GM06990 (cell line): ENCODE data around the gene JPH3.
A peak's percentile ranks its signal among the peaks of the same experiment; 100 is the strongest.

Experiments
- DNase-seq: peaks from one replicate; pipeline ENCODE4 v3.0.0-alpha.2; 2011; ENCODE audit not compliant: insufficient read length; ENCODE audit errors: extremely low read depth
- H3K27me3 ChIP-seq: replicated peaks from 2 replicates; pipeline ENCODE4 v1.6.0; 2011; ENCODE audit warnings: low read length; ENCODE audit not compliant: control insufficient read depth, insufficient read depth
- H3K36me3 ChIP-seq: 2 replicates; pipeline ENCODE4 v1.5.1; 2011; ENCODE audit warnings: low read length; ENCODE audit not compliant: control insufficient read depth, insufficient read depth
- H3K4me3 ChIP-seq: replicated peaks from 2 replicates; pipeline ENCODE4 v1.5.1; 2011; ENCODE audit warnings: low read depth, mild to moderate bottlenecking, control low read depth, low read length
- CTCF ChIP-seq: IDR thresholded peaks from 2 replicates; pipeline ENCODE4 v1.5.1; 2011; ENCODE audit warnings: low read length, control low read depth, mild to moderate bottlenecking, inconsistent platforms; ENCODE audit not compliant: insufficient read depth, poor library complexity, severe bottlenecking

JPH3 gene

DNA sequence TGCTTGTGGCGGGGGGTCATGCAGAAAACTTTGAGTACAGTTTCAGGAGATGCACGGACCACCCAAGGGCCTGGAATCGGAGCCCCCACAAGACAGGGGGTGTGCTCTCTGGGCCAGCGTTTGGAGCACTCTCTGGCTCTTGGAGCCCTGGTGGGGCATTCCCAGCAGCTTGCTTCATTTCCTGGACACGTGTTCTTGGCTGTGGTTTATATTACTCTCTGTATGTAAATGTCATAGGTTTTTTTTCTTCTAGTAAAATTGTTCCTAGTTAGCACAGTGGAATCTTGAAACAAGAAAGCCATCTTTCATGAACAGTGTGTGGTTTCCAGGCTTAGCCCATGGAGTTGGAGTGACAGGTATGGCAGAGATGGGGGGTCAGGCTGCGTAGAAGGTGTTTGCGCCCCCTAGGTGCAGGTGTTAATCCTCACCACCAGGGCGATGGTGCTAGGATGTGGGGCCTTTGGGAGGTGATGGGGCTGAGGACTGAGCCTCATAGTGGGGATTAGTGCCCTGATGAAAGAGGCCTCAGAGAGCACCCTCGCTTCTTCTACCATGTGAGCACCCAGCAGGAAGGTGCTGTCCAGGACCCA lies 79.8 kb downstream of the JPH3 start:
- H3K27me3 ChIP-seq = no peaks in the 10 kb centered on the region; the same call in 1 of the 2 replicates
- DNase-seq = no peak
- TF ChIP-seq CTCF = peak; percentile 71
- no peak overlapping the region for H3K4me3 ChIP-seq
- H3K36me3 ChIP-seq = no peaks in the 10 kb centered on the region

DNA sequence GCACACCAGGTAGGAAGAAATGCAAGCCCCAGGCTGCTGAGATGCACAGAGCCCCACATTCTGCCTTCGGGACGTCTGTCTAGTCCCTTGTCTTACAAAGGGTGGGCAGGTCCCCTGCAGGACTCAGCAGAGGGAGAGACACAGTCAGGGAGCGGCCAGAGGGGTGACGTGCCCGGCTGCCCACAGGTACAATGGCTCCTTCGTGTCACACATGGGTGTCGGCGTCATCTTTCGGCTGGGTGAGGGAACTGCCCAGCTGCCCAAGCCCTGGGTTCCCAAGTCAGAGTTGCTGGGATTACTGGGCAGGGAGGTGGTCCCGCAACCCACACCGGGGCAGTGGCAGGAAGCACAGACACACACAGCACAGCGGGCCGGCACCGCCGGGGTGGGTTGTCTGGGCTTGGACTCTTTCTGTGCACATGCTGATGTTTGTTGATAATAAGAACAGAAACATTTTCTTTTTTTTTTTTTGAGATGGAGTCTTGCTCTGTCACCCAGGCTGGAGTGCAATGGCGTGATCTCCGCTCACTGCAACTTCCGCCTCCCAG lies 80.6 kb downstream of the JPH3 start:
- Histone ChIP-seq H3K36me3 (no peaks in the 10 kb centered on the region), H3K4me3 (no peak overlapping the region), H3K27me3 (no peaks in the 10 kb centered on the region; the same call in 1 of the 2 replicates)
- TF ChIP-seq CTCF = no peak
- DNase-seq = no peak

DNA sequence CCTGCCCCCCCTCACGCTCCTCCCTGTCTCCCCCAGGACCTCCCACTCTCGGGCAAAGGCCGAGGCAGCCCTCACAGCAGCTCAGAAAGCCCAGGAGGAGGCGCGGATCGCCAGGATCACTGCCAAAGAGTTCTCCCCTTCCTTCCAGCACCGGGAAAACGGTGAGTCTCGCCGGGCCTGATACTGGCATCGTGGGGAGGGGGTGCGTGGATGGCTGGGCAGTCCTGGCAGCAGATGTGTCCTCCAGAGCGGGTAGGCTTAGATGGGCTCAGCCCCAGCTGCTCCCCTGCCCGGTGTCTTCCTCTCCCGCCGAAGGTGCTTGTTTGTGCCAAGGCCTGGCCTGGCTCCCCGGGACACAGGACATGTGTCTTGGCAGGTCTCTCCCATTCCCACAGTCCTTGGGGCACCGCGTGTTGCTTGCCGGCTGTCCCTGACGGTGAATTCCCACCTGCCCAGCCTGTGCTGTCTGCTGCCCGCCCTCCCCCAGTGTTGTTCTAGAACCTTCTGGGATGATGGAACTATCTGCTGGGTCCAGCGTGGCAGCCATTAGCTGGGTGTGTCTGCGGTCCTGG lies 81.9 kb downstream of the JPH3 start:
- H3K36me3 ChIP-seq = no peaks in the 10 kb centered on the region
- DNase-seq = no peak
- no peak overlapping the region for H3K4me3 ChIP-seq
- TF ChIP-seq CTCF = no peak
- no peaks in the 10 kb centered on the region; the same call in 1 of the 2 replicates for H3K27me3 ChIP-seq

DNA sequence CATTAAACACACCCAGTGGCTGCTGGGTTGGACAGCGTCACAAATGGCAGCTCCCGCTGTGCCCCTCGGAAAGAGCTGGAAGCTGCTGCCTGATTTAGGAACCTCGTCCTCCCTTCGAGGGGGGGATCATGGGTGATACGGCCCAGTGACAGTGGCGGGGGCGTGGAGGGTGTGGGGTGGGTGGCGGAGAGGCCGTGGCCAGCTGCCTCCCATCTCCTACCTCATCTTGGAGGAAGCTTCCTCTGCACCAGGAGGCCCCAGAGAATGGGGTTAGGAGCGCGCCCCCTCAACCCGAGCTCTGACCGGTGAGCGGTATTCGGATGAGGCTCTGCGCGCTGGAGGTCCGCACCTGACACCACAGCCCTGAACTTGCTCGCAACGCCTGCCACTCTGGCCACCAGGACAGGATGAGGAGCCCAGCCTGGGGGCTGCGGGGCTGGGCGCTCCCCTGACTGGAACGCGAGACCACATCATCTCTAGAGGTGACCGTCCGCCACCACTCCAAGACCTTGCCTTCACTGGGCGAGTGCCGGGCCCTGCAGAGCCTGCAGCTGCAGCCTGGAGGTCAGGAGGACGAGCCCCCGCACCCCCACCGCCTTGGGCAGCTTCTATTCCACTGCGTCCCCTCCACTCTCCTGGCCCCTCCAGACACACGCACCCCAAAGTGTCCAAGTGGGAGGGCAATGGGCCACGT lies 82.5 kb downstream of the JPH3 start:
- Histone ChIP-seq H3K36me3 (no peaks in the 10 kb centered on the region), H3K27me3 (no peaks in the 10 kb centered on the region; the same call in 1 of the 2 replicates), H3K4me3 (no peak overlapping the region)
- no peak for TF ChIP-seq CTCF
- DNase-seq = no peak

DNA sequence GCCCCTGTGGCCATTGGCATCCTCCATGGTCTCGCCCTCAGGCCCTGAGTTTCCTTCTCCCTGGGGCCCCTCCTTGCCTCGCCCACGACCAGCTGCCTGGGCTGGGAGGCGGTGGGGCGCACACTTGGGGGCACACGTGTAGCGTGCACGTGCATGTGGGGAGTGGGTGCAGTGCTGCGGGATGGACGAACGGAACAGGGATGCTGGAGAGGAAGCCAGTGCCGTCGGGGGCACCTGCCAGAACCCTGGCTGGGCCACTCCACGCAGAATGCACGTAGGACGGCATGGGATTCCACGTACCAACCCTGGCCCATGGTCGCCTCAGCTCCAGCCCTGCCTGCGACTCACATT lies 83.1 kb downstream of the JPH3 start:
- TF ChIP-seq CTCF = no peak
- DNase-seq = no peak
- Histone ChIP-seq H3K4me3 (no peak overlapping the region), H3K36me3 (no peaks in the 10 kb centered on the region), H3K27me3 (no peaks in the 10 kb centered on the region; the same call in 1 of the 2 replicates)
